Activated CD4-positive, alpha-beta T cell treated with anti-CD3 and anti-CD28 coated beads, Interleukin-2, amount 50 U/mL, for 1 hour (primary cell): ENCODE data around the gene SACM1L.
A peak's percentile ranks its signal among the peaks of the same experiment; 100 is the strongest.
"Not testable (repeated sequence)": the region's sequence is repeated elsewhere in the genome, so short reads cannot be mapped to it uniquely, and the experiment has no call there.

Experiments used
- DNase-seq: peaks from one replicate; pipeline ENCODE4 v3.0.0-alpha.2; 2020

The SACM1L gene

DNA sequence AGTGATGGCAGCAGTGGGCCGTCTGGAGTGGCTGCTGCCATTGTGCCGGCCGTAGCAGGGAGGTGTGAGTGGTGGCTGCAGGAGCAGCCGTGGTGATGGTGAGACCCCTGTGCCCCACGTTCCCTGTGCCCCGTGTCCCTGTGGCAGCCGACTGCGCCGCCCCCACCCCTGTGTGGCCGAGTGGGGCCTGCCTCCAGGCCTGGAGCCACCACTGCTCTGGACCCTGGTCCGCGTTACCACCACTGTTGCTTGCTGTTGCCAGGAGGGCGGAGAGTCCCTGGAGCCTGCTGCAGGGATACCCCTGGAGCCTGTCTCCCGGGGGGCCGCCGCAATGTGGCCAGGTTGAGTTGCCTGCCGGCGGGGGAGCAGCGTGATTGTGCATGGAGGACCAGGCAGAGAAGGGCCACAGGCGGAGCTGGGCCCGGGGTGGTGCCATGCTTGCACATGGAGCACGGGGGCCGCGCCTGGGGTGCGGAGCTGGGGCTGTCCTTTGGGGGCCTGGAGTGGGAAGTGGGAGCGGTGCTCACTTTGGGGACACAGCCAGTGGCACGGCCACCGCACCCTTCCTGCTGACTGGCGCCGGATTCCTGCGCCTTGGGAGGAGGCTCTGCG is 57.1 kb downstream of the SACM1L start:
- DNase-seq, result no peak

DNA sequence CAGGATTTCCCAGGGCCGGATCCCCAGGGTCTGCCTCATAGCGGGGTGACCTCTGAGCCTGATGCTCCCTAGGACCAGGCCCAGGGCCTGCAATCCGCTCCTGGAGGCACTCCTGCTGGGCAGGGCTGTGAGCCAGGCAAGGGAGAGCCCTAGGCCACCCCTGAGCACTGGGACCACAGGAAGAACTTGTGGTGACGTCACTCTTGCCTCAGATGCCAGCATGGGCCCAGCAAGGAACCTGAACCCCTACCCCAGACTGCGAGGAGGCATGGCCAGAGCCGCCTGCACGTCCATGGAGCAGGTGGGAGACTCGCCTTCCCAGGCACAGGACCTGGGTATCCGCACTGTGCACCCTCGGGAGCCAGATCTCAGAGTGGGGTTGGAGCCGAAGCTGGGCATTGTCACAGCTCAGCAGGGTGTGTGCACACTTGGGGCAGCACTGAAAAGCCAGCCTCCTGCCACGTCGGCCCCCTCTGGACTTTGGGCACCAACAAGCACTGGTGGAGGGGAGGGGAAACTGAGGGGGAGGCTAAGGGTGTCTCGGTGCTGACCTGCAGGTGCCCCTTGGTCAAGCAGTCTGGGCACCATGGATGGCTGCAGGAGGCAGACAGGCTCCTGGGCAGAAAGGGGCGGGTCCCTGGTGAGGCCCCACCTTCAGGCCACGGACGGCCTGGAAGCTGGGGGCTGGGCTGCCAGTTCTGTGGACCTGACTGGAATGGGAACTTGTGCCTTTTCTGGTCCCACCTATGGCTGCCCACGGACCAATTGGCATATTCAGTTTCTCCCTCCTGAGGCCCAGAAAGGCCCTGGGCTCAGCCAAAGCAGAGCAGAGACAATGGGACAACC is 57.8 kb downstream of the SACM1L start:
- DNase-seq, result no peak

DNA sequence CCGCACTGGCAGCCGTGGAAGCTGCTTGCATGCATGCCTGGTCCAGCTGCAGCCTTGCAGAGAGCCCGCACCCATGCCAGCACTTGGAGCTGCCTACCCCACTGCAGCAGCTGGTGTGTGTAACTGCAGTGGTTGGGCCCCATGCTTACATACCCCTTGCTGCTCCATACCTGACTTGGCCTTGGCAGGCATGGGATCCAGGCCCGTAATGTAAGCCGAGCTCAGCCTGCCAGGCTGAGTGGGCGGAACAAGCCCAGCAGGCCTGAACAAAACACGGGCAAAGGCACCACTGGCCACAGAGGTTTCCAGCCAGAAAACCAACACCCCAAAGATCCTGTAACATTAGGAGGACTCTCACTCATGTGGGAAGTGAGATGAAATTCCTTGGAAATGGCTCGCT is 58.9 kb downstream of the SACM1L start:
- DNase-seq, result no peak

DNA sequence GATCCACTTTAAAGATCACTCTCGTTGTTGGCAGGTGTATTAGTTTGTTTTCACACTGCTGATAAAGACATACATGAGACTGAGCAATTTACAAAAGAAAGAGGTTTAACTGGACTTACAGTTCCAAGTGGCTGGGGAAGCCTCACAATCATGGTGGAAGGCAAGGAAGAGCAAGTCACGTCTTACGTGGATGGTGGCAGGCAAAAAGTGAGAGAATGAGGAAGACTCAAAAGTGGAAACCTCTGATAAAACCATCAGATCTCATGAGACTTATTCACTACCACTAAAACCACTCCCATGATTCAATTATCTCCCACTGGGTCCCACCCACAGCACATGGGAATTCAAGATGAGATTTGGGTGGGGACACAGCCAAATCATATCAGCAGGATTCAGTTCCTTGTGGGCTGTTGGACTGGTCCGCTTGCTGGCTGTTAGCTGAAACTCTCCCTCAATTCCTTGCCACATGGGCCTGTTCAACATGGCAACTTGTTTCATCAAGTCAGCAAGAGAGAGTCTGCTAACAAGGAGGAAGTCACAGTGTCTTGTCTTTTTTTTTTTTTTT is 59.9 kb downstream of the SACM1L start:
- DNase-seq, result not testable (repeated sequence)

DNA sequence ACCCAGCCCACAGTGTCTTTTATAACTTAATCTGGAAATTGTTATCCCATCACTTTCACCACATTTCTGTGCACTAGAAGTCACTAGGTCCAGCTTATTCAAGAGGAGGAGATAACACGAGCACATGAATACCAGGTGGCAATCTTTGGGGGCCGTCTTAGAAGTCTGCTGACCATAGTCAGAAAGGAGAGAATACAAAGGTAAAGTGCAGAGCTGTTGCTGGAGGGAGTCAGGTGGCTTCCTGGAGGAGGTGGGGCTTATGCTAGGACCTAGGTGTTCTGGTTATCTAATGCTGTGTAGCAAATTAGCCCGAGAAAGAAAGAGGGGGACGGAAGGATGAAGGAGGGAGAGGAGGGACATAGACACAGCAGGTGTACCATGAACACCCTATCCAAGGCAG is 60.7 kb downstream of the SACM1L start:
- DNase-seq, result no peak

DNA sequence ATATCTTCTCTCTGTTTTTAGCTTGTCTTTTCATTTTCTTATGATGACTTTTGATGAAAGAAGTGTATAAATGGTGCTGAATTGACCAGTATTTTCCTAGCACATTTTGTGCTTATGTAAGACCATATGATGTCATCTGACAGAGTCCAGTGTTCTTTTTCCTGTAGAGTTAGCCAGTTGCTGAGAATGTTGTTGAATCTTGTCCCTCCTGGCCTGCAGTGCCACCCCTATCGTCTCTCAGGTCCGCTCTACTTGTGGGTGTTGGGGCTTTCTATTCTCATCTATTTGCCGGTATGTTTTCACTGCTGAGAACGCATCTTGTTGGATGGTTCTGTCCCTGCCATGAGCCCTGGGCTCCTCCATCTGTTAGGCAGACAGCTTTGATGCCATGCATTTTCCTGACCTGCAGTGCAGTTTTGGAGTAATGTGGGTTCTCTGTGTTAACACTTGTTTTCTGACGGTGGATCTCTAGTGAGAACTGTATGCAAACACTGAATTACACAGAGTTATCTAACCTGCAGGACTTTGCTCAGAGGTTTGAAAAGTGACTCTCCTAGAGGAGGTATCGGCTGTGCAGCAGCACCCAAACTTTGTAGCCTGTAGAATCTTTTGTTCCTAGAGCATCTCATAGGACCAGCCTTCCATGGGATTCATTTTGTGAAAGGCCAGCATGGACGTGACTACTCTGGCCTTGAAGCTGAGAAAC is 62.5 kb downstream of the SACM1L start:
- DNase-seq, result no peak

DNA sequence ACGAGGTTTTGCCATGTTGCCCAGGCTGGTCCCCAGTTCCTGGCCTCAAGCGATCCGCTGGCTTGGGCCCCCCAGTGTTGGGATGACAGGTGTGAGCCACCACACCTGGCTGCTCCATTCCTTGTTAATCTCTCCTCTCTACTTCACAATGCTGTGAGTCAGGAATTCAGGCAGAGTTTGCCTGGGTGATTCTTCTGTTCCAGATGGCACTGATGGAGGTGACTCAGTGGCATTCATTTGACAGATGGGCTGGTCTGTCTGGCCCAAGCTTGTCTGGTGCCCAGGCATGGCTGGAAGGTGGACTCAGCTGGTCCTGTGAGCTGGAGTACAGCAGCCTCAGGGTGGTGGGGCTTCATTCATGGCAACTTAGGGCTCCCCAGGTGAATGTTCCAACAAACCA is 63.9 kb downstream of the SACM1L start:
- DNase-seq, result no peak

DNA sequence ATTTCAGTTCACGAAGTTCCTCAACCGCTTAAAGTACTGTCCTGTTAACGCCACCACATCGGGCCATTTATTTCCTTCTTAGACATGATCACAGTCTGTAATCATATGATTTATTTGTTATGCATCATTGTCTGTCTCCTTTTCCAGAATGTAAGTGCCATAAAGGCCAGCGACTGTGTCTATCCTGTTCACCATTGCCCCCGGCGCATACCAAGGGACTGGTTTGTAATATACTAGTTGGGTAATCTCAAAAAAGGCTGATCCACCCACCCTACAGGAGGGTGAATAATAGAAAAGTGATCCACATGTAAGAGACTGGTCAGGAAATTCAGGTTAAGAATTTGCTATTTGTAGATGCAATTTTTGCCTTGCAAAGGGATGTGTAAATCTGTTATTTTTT is 65.3 kb downstream of the SACM1L start:
- DNase-seq, result no peak

DNA sequence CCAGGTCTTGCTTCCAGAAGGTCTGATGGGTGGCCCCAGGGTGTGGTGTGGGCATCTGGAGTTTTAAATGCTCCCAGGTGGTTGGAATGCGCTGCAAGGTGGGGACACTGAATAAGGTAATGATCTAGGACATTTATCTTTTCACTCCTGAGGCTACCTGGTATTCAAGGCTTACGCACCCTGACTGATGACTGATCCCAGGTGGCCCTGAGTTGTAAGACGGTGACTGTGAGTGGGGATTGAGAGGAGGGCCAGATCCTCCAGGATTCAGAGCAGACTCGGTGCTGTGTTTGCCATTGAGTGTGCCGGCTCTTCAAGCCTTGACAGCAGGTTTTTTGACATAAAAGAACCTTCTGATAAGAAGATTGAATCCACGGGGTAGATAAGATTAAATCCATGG is 66.9 kb downstream of the SACM1L start:
- no peak for DNase-seq

DNA sequence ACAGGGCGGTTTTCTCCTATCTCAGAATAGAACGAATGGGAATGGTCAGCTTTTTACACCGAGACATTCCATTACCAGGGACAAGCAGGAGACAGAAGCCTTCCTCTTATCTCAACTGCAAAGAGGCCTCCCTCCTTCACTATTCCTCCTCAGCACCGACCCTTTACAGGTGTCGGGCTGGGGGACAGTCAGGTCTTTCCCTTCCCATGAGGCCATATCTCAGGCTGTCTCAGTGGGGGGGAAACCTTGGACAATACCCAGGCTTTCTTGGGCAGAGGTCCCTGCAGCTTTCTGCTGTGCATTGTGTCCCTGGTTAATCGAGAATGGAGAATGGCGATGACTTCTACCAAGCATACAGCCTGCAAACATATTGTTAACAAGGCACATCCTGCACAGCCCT is 67.9 kb downstream of the SACM1L start:
- not testable (repeated sequence) for DNase-seq

DNA sequence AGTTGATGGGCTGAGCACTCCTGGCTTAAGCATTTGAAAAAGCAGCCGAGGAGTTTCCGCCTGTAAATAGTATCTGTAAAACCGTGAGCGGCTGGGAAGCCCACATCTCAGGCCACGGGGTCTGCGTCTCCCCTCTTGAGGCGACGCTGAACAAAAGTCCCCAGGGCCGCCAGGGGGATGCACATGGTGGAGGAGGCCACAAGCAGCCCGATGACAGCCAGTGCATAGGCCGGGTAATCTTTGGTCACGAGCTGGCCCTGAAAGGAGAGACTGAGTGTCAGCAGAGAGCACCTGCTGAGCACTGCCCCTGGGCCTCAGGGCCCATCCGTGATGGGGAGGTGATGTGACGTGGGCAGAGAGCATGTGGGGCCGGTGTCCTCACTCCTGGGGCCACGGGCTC is 69.7 kb downstream of the SACM1L start:
- no peak for DNase-seq

DNA sequence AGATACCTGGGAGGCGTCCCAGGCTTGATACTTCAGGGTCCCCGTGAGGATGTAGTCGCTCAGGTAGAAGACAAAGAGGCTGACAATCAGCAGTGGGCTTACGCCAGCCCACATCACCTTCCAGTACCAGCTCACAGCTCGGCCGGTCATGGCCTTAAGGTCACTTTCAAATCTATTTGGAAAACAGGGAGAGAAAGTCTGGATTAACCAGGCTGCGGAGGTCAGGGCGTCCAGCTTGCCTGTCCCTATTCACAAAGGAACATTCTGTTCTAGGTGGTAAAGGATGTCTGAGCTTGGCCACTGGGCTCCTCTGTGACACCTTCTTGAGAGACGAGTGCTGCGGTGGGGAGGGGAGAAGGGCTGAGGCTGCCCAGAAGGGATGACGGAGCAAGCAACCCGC is 70.7 kb downstream of the SACM1L start:
- no peak for DNase-seq

DNA sequence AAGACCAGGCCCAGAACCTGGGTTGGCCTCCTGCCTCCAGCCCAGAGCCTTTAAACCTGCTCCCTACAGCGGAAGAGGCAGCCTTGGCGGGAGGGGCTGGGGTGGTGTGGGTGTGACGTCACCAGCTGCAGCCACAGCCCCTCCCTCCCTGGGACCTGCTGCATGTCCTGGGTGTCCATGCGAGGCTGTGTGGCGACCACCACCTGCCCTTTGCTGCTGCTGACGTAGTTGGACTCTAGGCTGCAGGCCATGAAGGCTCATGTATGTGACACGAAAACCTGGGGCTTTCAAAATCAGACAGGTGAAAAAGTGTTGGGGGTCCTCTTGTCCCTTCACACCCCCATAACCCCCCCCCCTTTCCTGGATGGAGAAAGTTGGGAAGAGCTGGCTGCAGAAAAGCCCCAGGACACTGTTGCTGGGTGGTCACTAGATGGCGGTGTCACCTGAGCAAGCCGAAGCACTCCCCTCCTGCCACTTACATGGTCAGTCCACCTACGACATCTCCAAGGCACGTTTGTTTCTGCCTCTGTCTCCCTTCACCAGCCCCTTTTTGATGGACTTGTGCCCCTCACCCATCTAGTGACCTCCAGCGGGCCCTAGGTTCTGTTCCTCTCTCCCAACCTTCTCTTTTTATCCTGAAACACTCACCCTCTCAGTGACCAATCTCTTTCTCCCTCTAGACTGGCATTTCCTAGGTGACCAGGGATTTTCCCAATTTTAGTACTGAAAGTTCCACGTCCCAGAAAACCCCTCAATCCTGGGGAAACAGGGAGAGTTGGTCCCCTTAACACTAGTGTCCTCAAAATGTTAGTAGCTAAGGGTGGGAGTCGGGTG is 71.9 kb downstream of the SACM1L start:
- peak; percentile 34 for DNase-seq

DNA sequence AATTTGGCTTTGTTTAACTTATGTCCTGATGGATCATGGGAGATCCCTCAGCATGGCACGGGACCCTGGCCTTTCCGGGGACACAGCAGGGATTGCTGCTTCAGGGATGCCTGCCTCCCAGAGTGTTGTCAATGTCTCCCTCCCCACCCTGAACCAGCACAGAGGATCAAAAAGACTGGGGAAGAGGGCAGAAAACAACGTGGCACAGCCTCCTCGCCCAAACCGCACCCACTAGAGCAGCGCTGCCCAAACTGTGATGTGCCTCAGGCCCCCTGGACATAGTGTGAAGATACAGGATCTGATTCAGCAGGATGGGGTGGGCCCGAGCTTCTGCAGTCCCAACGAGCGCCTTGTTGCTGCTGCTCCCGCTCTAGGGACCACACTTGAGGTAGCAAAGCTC is 72.6 kb downstream of the SACM1L start:
- DNase-seq, result no peak

DNA sequence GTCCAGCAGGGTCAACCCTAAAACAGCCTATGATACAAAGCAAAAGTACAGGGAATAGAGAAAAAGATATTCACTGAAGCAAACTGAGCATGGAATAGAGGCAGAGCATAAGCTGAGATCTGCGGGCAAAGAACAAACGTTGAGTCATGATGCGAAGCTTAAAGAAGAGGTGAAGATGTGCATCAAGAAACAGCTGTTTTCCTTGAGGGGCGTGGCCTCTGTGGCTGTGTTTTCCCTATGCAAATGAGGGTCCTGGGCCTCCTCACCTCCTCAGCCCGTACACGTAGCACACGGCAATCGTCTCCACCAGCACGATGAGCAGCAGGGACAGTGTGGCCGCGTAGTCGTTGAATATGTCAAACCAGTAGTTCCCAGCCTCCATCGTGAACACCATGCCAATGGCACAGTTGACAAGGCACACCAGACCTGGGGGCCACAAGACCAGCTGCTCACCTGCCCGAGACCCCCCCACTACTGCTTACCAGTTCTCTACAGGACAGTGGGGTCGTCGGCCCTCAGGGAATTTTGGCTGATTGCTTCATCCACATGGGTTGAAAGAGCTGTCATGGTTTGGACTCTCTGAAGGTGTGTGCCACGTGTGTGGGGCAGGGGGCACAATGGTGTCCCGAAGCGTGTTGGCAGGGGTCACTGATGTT is 73.6 kb downstream of the SACM1L start:
- DNase-seq, result no peak

DNA sequence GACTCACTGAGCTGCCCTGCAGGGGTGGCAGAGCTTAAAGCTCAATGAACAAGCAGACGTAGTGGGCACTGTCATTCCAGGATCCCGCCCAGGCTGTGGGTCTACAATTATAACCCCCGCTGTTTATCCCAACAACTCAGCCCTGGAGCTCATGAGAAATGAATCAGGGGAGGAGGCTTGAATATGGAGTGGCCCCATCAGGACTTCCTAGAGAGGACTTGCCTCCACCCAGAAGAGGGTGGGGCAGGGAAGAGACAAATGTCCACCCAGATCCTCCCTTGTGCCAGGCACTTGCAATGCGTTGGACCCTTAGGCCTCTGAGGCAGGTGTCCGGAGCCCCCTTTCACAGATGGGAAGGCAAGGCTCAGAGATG is 74.1 kb downstream of the SACM1L start:
- no peak for DNase-seq

DNA sequence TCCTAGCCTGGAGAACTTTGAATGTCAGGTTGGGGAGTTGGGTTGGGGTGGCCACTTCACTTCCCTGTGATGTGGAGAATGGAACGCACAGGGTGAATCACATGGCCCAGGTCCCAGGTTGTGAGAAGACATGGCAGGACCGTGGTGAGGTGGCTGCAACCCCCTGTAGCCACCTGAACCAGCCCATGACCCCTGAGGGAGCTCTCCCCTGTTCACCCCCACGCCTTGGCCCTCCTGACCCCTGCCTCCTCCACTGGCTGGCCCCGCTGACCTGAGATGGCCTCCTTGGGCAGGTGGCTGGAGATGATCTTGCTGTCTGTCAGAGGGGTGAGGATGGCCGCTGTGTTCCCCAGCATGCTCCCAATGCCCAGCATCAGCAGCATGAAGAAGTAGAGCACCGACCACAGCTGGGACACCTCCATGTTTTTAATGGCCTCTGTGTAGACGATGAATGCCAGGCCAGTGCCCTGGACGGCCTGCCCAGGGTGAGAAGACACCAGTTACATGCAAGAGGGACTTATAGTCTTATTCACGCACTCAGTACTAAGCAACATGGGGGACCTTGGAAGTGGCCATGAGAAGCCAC is 76.2 kb downstream of the SACM1L start:
- no peak for DNase-seq

DNA sequence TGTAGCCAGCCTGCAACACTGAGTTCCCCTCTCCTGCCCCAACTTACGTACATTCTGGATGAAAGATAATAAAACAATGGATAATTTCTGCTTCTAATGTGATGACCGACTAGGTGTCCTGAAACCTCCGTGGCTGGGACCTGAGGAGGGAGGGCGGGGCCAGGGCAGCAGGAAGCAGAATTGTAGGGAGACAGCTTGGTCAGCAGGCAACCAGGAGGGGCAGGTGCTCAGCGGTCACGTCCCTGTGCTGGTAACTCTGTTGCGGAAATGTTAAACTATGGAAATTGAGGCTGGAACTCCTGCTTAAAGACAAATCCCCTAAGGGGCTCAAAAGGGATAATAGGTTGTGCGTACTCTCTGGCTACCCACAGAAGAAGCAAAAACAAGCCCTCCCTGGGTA is 76.8 kb downstream of the SACM1L start:
- no peak for DNase-seq

DNA sequence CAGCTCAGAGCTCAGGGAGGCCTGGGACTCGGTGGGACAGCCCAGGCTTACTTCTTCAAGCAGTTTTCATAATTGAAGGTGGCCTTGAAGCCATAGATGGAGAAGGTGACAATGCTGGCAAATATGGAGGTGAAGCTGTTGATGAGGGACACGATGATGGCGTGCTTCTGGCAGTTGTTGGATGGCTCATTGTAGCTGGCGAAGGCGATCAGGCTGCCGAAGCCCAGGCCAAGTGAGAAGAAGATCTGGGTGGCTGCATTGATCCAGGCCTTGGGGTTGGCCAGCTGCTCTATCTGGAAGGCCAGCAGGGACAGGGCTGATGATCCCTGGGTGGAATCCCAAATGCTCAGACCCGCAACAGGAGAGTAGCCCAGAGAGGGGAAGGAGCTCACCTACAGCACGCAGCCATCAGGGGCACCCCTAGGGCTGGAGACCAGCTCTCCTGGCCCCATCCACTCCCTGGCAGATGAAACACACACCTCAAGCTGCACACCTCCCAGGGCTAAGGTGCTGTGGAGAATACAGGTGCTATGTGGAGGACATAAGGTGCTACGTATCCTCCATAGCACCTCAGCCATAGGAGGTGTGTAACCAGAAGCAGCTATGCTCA is 82.1 kb downstream of the SACM1L start:
- no peak for DNase-seq

DNA sequence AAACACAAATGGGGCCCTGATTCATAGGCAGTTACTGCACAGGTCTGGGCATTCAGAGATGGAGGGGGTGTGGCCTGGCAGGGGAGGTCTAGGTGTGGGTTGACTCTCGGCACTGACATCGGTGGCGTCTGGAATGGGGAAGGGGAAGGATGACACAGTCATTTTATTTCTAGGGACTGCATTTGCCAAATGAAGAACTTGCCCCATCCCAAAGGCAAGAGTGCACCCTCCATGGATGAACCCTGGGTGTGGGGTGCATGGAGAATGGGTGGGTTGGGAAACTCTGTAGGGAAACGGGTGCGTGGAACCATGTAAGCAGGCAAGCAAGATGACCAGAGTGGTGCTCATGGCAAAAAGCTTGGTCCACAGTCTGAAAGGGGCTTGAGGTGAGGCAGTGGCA is 82.6 kb downstream of the SACM1L start:
- DNase-seq, result no peak

DNA sequence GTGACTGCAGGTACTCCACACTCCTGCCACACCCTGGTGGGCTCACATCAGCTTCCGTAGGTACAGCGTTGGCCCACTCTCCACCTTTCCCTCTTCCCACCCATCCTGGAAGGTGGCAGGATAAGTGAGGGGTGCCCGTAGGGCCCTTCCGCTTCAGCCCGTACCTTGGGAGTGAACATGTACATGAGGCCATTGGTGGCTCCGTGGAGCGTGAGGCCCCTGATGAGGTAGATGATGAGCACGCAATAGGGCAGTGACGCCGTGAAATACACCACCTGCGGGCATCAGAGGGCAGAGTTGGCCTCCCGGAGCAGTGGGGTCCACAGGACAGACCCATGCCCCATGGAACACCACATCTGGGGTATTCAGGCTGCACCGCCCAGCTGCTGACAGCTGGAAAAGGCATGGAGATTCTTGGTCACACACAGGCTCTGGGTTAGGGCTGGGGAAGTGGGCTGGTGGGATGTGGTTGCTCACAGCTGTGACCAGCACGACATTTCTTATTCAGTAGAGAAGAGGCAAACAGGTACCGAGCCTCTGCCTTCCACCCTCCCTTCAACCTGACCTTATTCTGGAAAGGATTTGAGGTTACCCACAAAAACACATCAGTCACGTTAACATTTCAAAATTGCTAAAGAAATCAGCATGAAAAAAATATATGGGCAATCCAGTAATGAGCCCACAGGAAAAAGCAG is 83.3 kb downstream of the SACM1L start:
- no peak for DNase-seq
